Liver (tissue), 9 donors: ENCODE measurements around the gene POLR3GL. TPM values are rescaled to one million over a fixed set of nuclear protein-coding genes. Genes with fewer than 3 reads are reported as not detected.
A peak's percentile ranks its signal among the peaks of the same experiment; 100 is the strongest.

ENCODE experiments used
- DNase-seq: peaks from one replicate; pipeline ENCODE4 v3.0.0-alpha.2; 2017; ENCODE audit warnings: low spot score
- H3K27ac ChIP-seq, 2 donors: one replicate each; pipeline ENCODE4 v1.7.0; 2013; ENCODE audit warnings: inconsistent platforms in 2 of 2, low read length in 2 of 2, control low read depth in 1 of 2, low read depth in 1 of 2, mild to moderate bottlenecking in 1 of 2
- H3K27me3 ChIP-seq, 4 donors: one replicate each; pipeline versions ENCODE4 v1.6.1 to v1.7.0; 2013; ENCODE audit warnings: low read length in 3 of 4, inconsistent platforms in 1 of 4, mild to moderate bottlenecking in 1 of 4, moderate library complexity in 1 of 4; ENCODE audit not compliant: control insufficient read depth in 4 of 4, insufficient read depth in 4 of 4
- H3K36me3 ChIP-seq, 4 donors: one replicate each; pipeline versions ENCODE4 v1.6.1 to v1.7.0; 2013; ENCODE audit warnings: low read length in 3 of 4, mild to moderate bottlenecking in 3 of 4, low read depth in 1 of 4, moderate library complexity in 1 of 4; ENCODE audit not compliant: control insufficient read depth in 4 of 4, insufficient read depth in 3 of 4
- H3K4me1 ChIP-seq, 4 donors: one replicate each; pipeline versions ENCODE4 v1.6.1 to v1.7.0; 2013; ENCODE audit warnings: low read length in 3 of 4, mild to moderate bottlenecking in 3 of 4, moderate library complexity in 1 of 4; ENCODE audit not compliant: control insufficient read depth in 4 of 4, insufficient read depth in 4 of 4
- H3K4me3 ChIP-seq, 3 donors: one replicate each; pipeline versions ENCODE4 v1.6.1 to v1.7.0; 2013; ENCODE audit warnings: low read length in 3 of 3, control low read depth in 1 of 3, low read depth in 1 of 3, mild to moderate bottlenecking in 1 of 3
- H3K9ac ChIP-seq, 2 donors: one replicate each; pipeline ENCODE4 v1.7.0; 2013; ENCODE audit warnings: low read length in 2 of 2, mild to moderate bottlenecking in 2 of 2, moderate library complexity in 2 of 2, control low read depth in 1 of 2, low read depth in 1 of 2
- H3K9me3 ChIP-seq, 4 donors: one replicate each; pipeline versions ENCODE4 v1.6.1 to v1.7.0; 2013; ENCODE audit warnings: low read length in 3 of 4; ENCODE audit not compliant: control insufficient read depth in 4 of 4
- EGR1 ChIP-seq, 2 donors: IDR thresholded peaks; 2 replicates each; pipeline ENCODE4 v1.6.1; 2016 to 2018; ENCODE audit warnings: antibody characterized with exemption in 2 of 2, low read depth in 2 of 2
- FOXA1 ChIP-seq: IDR thresholded peaks from 2 replicates; pipeline ENCODE4 v1.6.1; 2016; ENCODE audit warnings: antibody characterized with exemption
- FOXA2 ChIP-seq: IDR thresholded peaks from 2 replicates; pipeline ENCODE4 v1.6.1; 2016; ENCODE audit warnings: antibody characterized with exemption
- GABPA ChIP-seq, 2 donors: IDR thresholded peaks in 1 of 2; conservative IDR thresholded peaks in 1 of 2; 2 replicates each; pipeline ENCODE4 v1.6.1; 2016; ENCODE audit warnings: antibody characterized with exemption in 2 of 2, mild to moderate bottlenecking in 1 of 2, moderate library complexity in 1 of 2
- HNF4A ChIP-seq, 2 donors: conservative IDR thresholded peaks; 2 replicates each; pipeline ENCODE4 v1.6.1; 2016; ENCODE audit warnings: antibody characterized with exemption in 2 of 2, mild to moderate bottlenecking in 2 of 2
- HNF4G ChIP-seq: IDR thresholded peaks from 2 replicates; pipeline ENCODE4 v1.6.1; 2016; ENCODE audit warnings: antibody characterized with exemption
- JUND ChIP-seq, 2 donors: IDR thresholded peaks; 2 replicates each; pipeline ENCODE4 v1.6.1; 2016; ENCODE audit warnings: antibody characterized with exemption in 2 of 2
- MAX ChIP-seq: IDR thresholded peaks from 2 replicates; pipeline ENCODE4 v1.6.1; 2016; ENCODE audit warnings: antibody characterized with exemption
- NR2F2 ChIP-seq: IDR thresholded peaks from 2 replicates; pipeline ENCODE4 v1.6.1; 2016; ENCODE audit warnings: antibody characterized with exemption
- RAD21 ChIP-seq, 2 donors: IDR thresholded peaks; 2 replicates each; pipeline ENCODE4 v1.6.1; 2016; ENCODE audit warnings: antibody characterized with exemption in 2 of 2, mild to moderate bottlenecking in 2 of 2
- REST ChIP-seq: IDR thresholded peaks from 2 replicates; pipeline ENCODE4 v1.6.1; 2016; ENCODE audit warnings: antibody characterized with exemption, mild to moderate bottlenecking
- RXRA ChIP-seq, 2 donors: IDR thresholded peaks; 2 replicates each; pipeline ENCODE4 v1.6.1; 2017 to 2018; ENCODE audit warnings: antibody characterized with exemption in 2 of 2, mild to moderate bottlenecking in 1 of 2
- SP1 ChIP-seq: IDR thresholded peaks from 2 replicates; pipeline ENCODE4 v1.6.1; 2018; ENCODE audit warnings: antibody characterized with exemption, mild to moderate bottlenecking
- TAF1 ChIP-seq: conservative IDR thresholded peaks from 2 replicates; pipeline ENCODE4 v1.6.1; 2016; ENCODE audit warnings: antibody characterized with exemption, mild to moderate bottlenecking
- YY1 ChIP-seq: IDR thresholded peaks from 2 replicates; pipeline ENCODE4 v1.6.1; 2016; ENCODE audit warnings: antibody characterized with exemption, mild to moderate bottlenecking
- WGBS: extraction: QIAGEN DNeasy Blood & Tissue Kit; methylation state at CpG from one replicate; pipeline ENCODE4 v1.1.7; 2013; 5-methylcytosine and 5-hydroxymethylcytosine counted together
- polyA plus RNA-seq, 2 donors: library from polyadenylated mRNA; stranded (reverse) in 1 of 2; unstranded in 1 of 2; fragments of 200-250 nt in 1 of 2; fragments of >200 nt in 1 of 2; fragmentation: Nextera tagmentation in 1 of 2; extraction: Ambion mirVana in 1 of 2; gene quantifications; one replicate each; pipeline versions ENCODE4 v1.2.1 to v1.2.3, GENCODE V29; 2013 to 2015
- total RNA-seq, 2 donors: library from RNA; depleted of rRNA; stranded (reverse); fragments of >200 nt; gene quantifications; one replicate each; pipeline ENCODE4 v1.2.3, GENCODE V29; 2014
- TF ChIP-seq, protein P1 (sequence below): IDR thresholded peaks from 2 replicates; pipeline ENCODE4 v1.6.1; 2016; ENCODE audit warnings: antibody characterized with exemption
- TF ChIP-seq, protein P2 (sequence below): fragments of 150-350 bp; IDR thresholded peaks from 2 replicates; pipeline ENCODE4 v1.5.1; 2017; ENCODE audit warnings: improper control_type of control experiment, low read depth, low read length; ENCODE audit not compliant: missing input control
- TF ChIP-seq, protein P3 (sequence below): IDR thresholded peaks from 2 replicates; pipeline ENCODE4 v1.6.1; 2016; ENCODE audit warnings: antibody characterized with exemption
- donor health status: healthy.
- donor health status: healthy.
- donor health status: healthy.
- donor health status: healthy.
- donor health status: healthy.

POLR3GL gene
- total and polyA plus RNA-seq, 4 donors: 11.9 to 23.4 (median 16.2) TPM

DNA sequence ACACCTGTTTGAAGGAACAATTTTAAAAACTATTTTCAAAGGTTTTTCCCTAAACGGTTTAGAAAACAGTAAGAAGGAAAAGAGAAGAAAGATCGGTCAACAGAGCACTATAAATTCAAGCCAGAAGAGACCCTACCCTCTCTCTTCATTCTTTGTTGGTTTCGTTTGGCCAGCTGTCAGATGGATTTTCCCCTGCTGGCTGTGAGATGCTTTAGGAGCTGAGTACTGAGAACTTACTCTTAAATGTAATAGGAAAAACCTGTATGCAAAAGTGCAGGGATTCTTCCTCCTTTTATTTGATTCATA lies 33.2 kb downstream of the POLR3GL start (continued):
- TF ChIP-seq REST (no peak), HNF4A (conservative IDR thresholded peaks at IDR 0.05) (no peak), NR2F2 (no peak), SP1 (no peak)

- 8% methylated on average over 5 of the region's 5 CpGs for WGBS
- H3K4me1 ChIP-seq: peaks cover 7 to 37% (median 23%) of the 10 kb centered on the region in 4 donors
- TF ChIP-seq FOXA1: peak; percentile 16
- TF ChIP-seq RAD21 (IDR thresholded peaks at IDR 0.05): peak; percentile 25 to 40
- TF ChIP-seq TAF1: no peak
- TF ChIP-seq, protein P1, sequence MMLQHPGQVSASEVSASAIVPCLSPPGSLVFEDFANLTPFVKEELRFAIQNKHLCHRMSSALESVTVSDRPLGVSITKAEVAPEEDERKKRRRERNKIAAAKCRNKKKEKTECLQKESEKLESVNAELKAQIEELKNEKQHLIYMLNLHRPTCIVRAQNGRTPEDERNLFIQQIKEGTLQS: no peak
- peak; percentile 90 to 94 for TF ChIP-seq RXRA (IDR thresholded peaks at IDR 0.05)
- TF ChIP-seq REST: peak; percentile 74
- TF ChIP-seq SP1: peak; percentile 92
- peak; percentile 58 for TF ChIP-seq MAX
- TF ChIP-seq GABPA (IDR thresholded peaks at IDR 0.05 in 1 of 2, conservative IDR thresholded peaks at IDR 0.05 in 1 of 2): peak in 1 of 2 donors; percentile 63
- no peak for TF ChIP-seq HNF4G
- TF ChIP-seq FOXA2: peak; percentile 35
- TF ChIP-seq HNF4A (conservative IDR thresholded peaks at IDR 0.05): peak; percentile 59 to 69
- TF ChIP-seq, protein P2, sequence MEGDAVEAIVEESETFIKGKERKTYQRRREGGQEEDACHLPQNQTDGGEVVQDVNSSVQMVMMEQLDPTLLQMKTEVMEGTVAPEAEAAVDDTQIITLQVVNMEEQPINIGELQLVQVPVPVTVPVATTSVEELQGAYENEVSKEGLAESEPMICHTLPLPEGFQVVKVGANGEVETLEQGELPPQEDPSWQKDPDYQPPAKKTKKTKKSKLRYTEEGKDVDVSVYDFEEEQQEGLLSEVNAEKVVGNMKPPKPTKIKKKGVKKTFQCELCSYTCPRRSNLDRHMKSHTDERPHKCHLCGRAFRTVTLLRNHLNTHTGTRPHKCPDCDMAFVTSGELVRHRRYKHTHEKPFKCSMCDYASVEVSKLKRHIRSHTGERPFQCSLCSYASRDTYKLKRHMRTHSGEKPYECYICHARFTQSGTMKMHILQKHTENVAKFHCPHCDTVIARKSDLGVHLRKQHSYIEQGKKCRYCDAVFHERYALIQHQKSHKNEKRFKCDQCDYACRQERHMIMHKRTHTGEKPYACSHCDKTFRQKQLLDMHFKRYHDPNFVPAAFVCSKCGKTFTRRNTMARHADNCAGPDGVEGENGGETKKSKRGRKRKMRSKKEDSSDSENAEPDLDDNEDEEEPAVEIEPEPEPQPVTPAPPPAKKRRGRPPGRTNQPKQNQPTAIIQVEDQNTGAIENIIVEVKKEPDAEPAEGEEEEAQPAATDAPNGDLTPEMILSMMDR: no peak
- TF ChIP-seq, protein P3, sequence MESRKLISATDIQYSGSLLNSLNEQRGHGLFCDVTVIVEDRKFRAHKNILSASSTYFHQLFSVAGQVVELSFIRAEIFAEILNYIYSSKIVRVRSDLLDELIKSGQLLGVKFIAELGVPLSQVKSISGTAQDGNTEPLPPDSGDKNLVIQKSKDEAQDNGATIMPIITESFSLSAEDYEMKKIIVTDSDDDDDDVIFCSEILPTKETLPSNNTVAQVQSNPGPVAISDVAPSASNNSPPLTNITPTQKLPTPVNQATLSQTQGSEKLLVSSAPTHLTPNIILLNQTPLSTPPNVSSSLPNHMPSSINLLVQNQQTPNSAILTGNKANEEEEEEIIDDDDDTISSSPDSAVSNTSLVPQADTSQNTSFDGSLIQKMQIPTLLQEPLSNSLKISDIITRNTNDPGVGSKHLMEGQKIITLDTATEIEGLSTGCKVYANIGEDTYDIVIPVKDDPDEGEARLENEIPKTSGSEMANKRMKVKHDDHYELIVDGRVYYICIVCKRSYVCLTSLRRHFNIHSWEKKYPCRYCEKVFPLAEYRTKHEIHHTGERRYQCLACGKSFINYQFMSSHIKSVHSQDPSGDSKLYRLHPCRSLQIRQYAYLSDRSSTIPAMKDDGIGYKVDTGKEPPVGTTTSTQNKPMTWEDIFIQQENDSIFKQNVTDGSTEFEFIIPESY: peak; percentile 64
- peak; percentile 23 to 60 for TF ChIP-seq JUND (IDR thresholded peaks at IDR 0.05)
- TF ChIP-seq EGR1 (IDR thresholded peaks at IDR 0.05; ENCODE audit: low read depth in 2 of 2): peak in 1 of 2 donors; percentile 39
- peak; percentile 59 for TF ChIP-seq YY1
- peak; percentile 84 for TF ChIP-seq NR2F2
- H3K36me3 ChIP-seq: peaks cover 0 to 9% (median 4%) of the 10 kb centered on the region in 4 donors
- no peaks in the 10 kb centered on the region for H3K27me3 ChIP-seq
- peak overlapping the region in 1 of 2 donors; percentile 54 for H3K9ac ChIP-seq
- no peak overlapping the region for H3K4me3 ChIP-seq
- H3K27ac ChIP-seq: peak overlapping the region; percentile 80 to 91
- H3K9me3 ChIP-seq: no peaks in the 10 kb centered on the region
- DNase-seq: no peak
Observed at GRCh38 chr1:145999321-146000024, 35.0 kb downstream of the POLR3GL start.
